HepG2 (cell line): ENCODE results near the gene BLCAP. TPM values are rescaled to one million over a fixed set of nuclear protein-coding genes. Genes with fewer than 3 reads are reported as not detected.
A peak's percentile ranks its signal among the peaks of the same experiment; 100 is the strongest.

Source experiments
- ATRX ChIP-seq: sonication (generic); formaldehyde crosslinking; IDR thresholded peaks from 2 replicates; pipeline ENCODE4 v1.4.0; 2020; ENCODE audit warnings: missing genetic modification reagents, borderline replicate concordance
- BCL6 ChIP-seq: IDR thresholded peaks from 2 replicates; pipeline ENCODE4 v1.6.1; 2016; ENCODE audit warnings: missing genetic modification reagents, missing compliant biosample characterization
- CENPT ChIP-seq: sonication (generic); formaldehyde crosslinking; IDR thresholded peaks from 2 replicates; pipeline ENCODE4 v1.8.0; 2022; ENCODE audit warnings: low read depth, mild to moderate bottlenecking, moderate library complexity, missing genetic modification reagents
- ELF4 ChIP-seq: sonication (generic); formaldehyde crosslinking; IDR thresholded peaks from 2 replicates; pipeline ENCODE4 v1.5.0; 2020; ENCODE audit warnings: missing genetic modification reagents, mild to moderate bottlenecking, moderate library complexity, borderline replicate concordance
- ERF ChIP-seq: IDR thresholded peaks from 2 replicates; pipeline ENCODE4 v1.6.1; 2018; ENCODE audit warnings: missing biosample characterization, missing genetic modification reagents
- ETV6 ChIP-seq: sonication (generic); formaldehyde crosslinking; conservative IDR thresholded peaks from 2 replicates; pipeline ENCODE4 v1.4.0; 2020; ENCODE audit warnings: missing genetic modification reagents
- GLI4 ChIP-seq: sonication (generic); formaldehyde crosslinking; IDR thresholded peaks from 2 replicates; pipeline ENCODE4 v1.5.1; 2020; ENCODE audit warnings: missing genetic modification reagents, mild to moderate bottlenecking, moderate library complexity, borderline replicate concordance
- HOXA9 ChIP-seq: sonication (generic); formaldehyde crosslinking; IDR thresholded peaks from 2 replicates; pipeline ENCODE4 v1.8.1; 2022; ENCODE audit warnings: missing genetic modification reagents, mild to moderate bottlenecking, moderate library complexity, borderline replicate concordance
- MED1 ChIP-seq: sonication (generic); formaldehyde crosslinking; IDR thresholded peaks from 2 replicates; pipeline ENCODE4 v1.4.0; 2020; ENCODE audit warnings: missing genetic modification reagents
- MIXL1 ChIP-seq: IDR thresholded peaks from 2 replicates; pipeline ENCODE4 v1.6.1; 2016
- NCOA1 ChIP-seq: sonication (generic); formaldehyde crosslinking; IDR thresholded peaks from 2 replicates; pipeline ENCODE4 v1.9.0; 2021; ENCODE audit warnings: missing genetic modification reagents
- NR2C2 ChIP-seq: sonication (generic); formaldehyde crosslinking; IDR thresholded peaks from 2 replicates; pipeline ENCODE4 v1.4.0; 2020; ENCODE audit warnings: missing genetic modification reagents, mild to moderate bottlenecking, moderate library complexity, borderline replicate concordance
- NRL ChIP-seq: sonication (generic); formaldehyde crosslinking; IDR thresholded peaks from 2 replicates; pipeline ENCODE4 v1.5.0; 2020; ENCODE audit warnings: missing genetic modification reagents, mild to moderate bottlenecking, moderate library complexity, borderline replicate concordance
- SALL1 ChIP-seq: sonication (generic); formaldehyde crosslinking; IDR thresholded peaks from 2 replicates; pipeline ENCODE4 v1.8.0; 2022; ENCODE audit warnings: mild to moderate bottlenecking, missing genetic modification reagents
- SATB2 ChIP-seq: sonication (generic); formaldehyde crosslinking; IDR thresholded peaks from 2 replicates; pipeline ENCODE4 v1.5.0; 2020; ENCODE audit warnings: missing genetic modification reagents
- SNRNP70 ChIP-seq: fragments of 200-400 bp; formaldehyde crosslinking; IDR thresholded peaks from 2 replicates; pipeline ENCODE4 v1.6.1; 2017; ENCODE audit warnings: mild to moderate bottlenecking, low read depth, low read length, moderate library complexity
- SOX13 ChIP-seq, 3 experiments: fragments of 450-650 bp in 1 of 3; sonication (generic) in 1 of 3; formaldehyde crosslinking in 1 of 3; IDR thresholded peaks in 2 of 3; conservative IDR thresholded peaks in 1 of 3; 2 replicates each; pipeline versions ENCODE4 v1.5.0 to v1.6.1; 2016 to 2020; ENCODE audit warnings: antibody characterized with exemption in 1 of 3, mild to moderate bottlenecking in 1 of 3, missing compliant biosample characterization in 1 of 3, missing genetic modification reagents in 1 of 3, moderate library complexity in 1 of 3
- SUZ12 ChIP-seq: fragments of 150-350 bp; IDR thresholded peaks from 2 replicates; pipeline ENCODE4 v1.6.1; 2014; ENCODE audit warnings: low read depth, low read length
- TARDBP ChIP-seq: sonication (generic); formaldehyde crosslinking; IDR thresholded peaks from 2 replicates; pipeline ENCODE4 v1.8.0; 2022; ENCODE audit warnings: mild to moderate bottlenecking, missing genetic modification reagents
- TCF12 ChIP-seq, 2 experiments: fragments of 450-650 bp in 1 of 2; sonication (generic) in 1 of 2; formaldehyde crosslinking in 1 of 2; IDR thresholded peaks; 2 replicates each; pipeline versions ENCODE4 v1.6.1 to v1.8.0; 2017 to 2022; ENCODE audit warnings: antibody characterized with exemption in 1 of 2, mild to moderate bottlenecking in 1 of 2, missing genetic modification reagents in 1 of 2, moderate library complexity in 1 of 2
- TCF7 ChIP-seq: sonication (generic); IDR thresholded peaks from 2 replicates; pipeline ENCODE4 v1.6.1; 2016; ENCODE audit warnings: antibody characterized with exemption, low read depth
- ZBTB7A ChIP-seq: sonication (generic); formaldehyde crosslinking; IDR thresholded peaks from 2 replicates; pipeline ENCODE4 v1.8.0; 2022; ENCODE audit warnings: mild to moderate bottlenecking, missing genetic modification reagents
- ZC3H13 ChIP-seq: sonication (generic); formaldehyde crosslinking; IDR thresholded peaks from 2 replicates; pipeline ENCODE4 v1.8.1; 2023; ENCODE audit warnings: mild to moderate bottlenecking, missing genetic modification reagents, moderate library complexity
- ZFAT ChIP-seq: sonication (generic); formaldehyde crosslinking; conservative IDR thresholded peaks from 2 replicates; pipeline ENCODE4 v1.8.1; 2023; ENCODE audit warnings: missing genetic modification reagents, inconsistent platforms
- ZNF180 ChIP-seq: sonication (generic); formaldehyde crosslinking; IDR thresholded peaks from 2 replicates; pipeline ENCODE4 v1.4.0; 2020; ENCODE audit warnings: low read depth, missing genetic modification reagents, borderline replicate concordance
- ZNF232 ChIP-seq: sonication (generic); formaldehyde crosslinking; IDR thresholded peaks from 2 replicates; pipeline ENCODE4 v1.4.0; 2020; ENCODE audit warnings: missing genetic modification reagents, borderline replicate concordance
- ZNF256 ChIP-seq: sonication (generic); formaldehyde crosslinking; conservative IDR thresholded peaks from 2 replicates; pipeline ENCODE4 v1.4.0; 2020; ENCODE audit warnings: missing genetic modification reagents
- ZNF510 ChIP-seq: sonication (generic); formaldehyde crosslinking; IDR thresholded peaks from 2 replicates; pipeline ENCODE4 v1.4.0; 2020; ENCODE audit warnings: low read depth, mild to moderate bottlenecking, missing genetic modification reagents
- ZNF563 ChIP-seq: sonication (generic); formaldehyde crosslinking; IDR thresholded peaks from 2 replicates; pipeline ENCODE4 v1.8.0; 2022; ENCODE audit warnings: mild to moderate bottlenecking, moderate library complexity, missing genetic modification reagents
- ZNF644 ChIP-seq: IDR thresholded peaks from 2 replicates; pipeline ENCODE4 v1.6.1; 2016; ENCODE audit warnings: low read depth
- ZNF792 ChIP-seq: IDR thresholded peaks from 2 replicates; pipeline ENCODE4 v1.6.1; 2016
- polyA plus RNA-seq, 8 experiments: library from polyadenylated mRNA; depleted of rRNA in 3 of 8; stranded (reverse) in 7 of 8; unstranded in 1 of 8; fragments of >200 nt; fragmentation: Illumina TruSeq in 4 of 8; extraction: Trizol in 4 of 8; gene quantifications; 2 replicates each; pipeline versions ENCODE4 v1.2.1 to v1.2.3, GENCODE V29; 2011 to 2016; ENCODE audit warnings: low read depth in 4 of 8, missing spikeins in 1 of 8, mixed read lengths in 1 of 8; ENCODE audit not compliant: insufficient read depth in 1 of 8
- total RNA-seq, 5 experiments: library from RNA; depleted of rRNA; stranded (reverse); fragments of >200 nt; fragmentation: Illumina TruSeq; extraction: Trizol; gene quantifications; 2 replicates each; pipeline ENCODE4 v1.2.3, GENCODE V29; 2016; ENCODE audit warnings: low read depth in 1 of 5
- TF ChIP-seq, protein P1 (sequence below): IDR thresholded peaks from 2 replicates; pipeline ENCODE4 v1.6.1; 2018; ENCODE audit warnings: missing genetic modification reagents, mild to moderate bottlenecking, missing compliant biosample characterization

BLCAP gene
- total and polyA plus RNA-seq, 2 of the 13 experiments (the other 11 are each of a cell fraction or from before 2014, with no cell fraction given), result 52.4 to 86.8 TPM

DNA sequence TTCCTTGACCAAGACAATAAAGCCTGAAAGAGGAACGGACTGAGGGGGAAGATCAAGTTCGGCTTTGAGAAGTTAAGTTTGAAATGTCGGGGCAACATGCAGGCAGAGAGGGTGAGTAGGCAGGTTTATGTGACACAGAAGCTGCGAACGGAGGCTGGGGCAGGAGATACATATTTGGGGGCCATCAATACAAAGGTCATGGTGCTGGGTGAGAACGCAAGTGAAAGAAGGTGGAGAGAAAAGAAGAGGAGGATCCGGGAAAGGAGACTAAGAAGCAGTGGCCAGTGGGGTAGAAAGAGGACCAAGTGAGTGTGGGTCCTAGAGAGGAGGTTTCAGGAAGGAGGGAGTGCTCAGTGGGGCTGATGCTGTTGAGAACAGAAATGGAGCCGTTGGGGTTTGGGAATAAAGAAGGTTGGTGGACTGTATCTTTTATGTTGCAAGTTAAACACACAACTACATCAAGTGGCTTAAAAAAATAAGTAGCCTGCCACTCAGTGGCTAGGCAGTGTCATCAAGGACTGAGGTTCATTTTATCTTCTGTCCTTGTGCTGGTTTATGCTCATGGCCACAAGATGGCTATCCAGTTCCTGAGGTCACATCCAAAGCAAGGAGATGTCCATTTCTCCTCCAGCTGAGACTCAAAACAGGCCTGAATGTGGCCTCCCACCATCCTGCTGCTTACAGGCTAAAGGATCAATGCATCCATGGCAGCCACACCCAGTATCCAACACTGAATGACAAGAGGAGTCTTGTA is 1.7 kb upstream of the BLCAP start (continued):
- TF ChIP-seq ZC3H13 (no peak), ZBTB7A (CRISPR knock-in tag) (no peak), ZNF792 (no peak), ELF4 (no peak), ZNF510 (no peak), ZNF256 (no peak), GLI4 (CRISPR knock-in tag) (0 out of 2 replicates have a peak, but pooled peaks have one; percentile 12), TCF12 (IDR thresholded peaks at IDR 0.05) (no peak), TCF12 (CRISPR knock-in tag; IDR thresholded peaks at IDR 0.05) (no peak), SALL1 (peak; percentile 21; the same call in 1 of the 2 replicates), ZFAT (CRISPR knock-in tag) (no peak), MED1 (CRISPR knock-in tag) (0 out of 2 replicates have a peak, but pooled peaks have one; percentile 30), NRL (CRISPR knock-in tag) (no peak), ZNF180 (CRISPR knock-in tag) (no peak), SATB2 (no peak), NCOA1 (no peak), ZNF232 (CRISPR knock-in tag) (no peak), BCL6 (CRISPR knock-in tag) (0 out of 2 replicates have a peak, but pooled peaks have one; percentile 19), SUZ12 (no peak), TCF7 (no peak), SOX13 (IDR thresholded peaks at IDR 0.05) (no peak), SOX13 (CRISPR knock-in tag; conservative IDR thresholded peaks at IDR 0.05 in 1 of 2, IDR thresholded peaks at IDR 0.05 in 1 of 2) (no peak; a peak in 1 of 4 replicates), ERF (CRISPR knock-in tag) (peak; percentile 17; the same call in 1 of the 2 replicates), NR2C2 (CRISPR knock-in tag) (peak; percentile 27; the same call in 1 of the 2 replicates), ATRX (CRISPR knock-in tag) (no peak), ZNF563 (CRISPR knock-in tag) (no peak), MIXL1 (0 out of 2 replicates have a peak, but pooled peaks have one; percentile 29), ETV6 (CRISPR knock-in tag) (no peak), CENPT (CRISPR knock-in tag) (no peak), HOXA9 (CRISPR knock-in tag) (no peak), TARDBP (0 out of 2 replicates have a peak, but pooled peaks have one; percentile 29), ZNF644 (no peak), SNRNP70 (no peak)
- TF ChIP-seq, protein P1, sequence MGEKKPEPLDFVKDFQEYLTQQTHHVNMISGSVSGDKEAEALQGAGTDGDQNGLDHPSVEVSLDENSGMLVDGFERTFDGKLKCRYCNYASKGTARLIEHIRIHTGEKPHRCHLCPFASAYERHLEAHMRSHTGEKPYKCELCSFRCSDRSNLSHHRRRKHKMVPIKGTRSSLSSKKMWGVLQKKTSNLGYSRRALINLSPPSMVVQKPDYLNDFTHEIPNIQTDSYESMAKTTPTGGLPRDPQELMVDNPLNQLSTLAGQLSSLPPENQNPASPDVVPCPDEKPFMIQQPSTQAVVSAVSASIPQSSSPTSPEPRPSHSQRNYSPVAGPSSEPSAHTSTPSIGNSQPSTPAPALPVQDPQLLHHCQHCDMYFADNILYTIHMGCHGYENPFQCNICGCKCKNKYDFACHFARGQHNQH (CRISPR knock-in tag), result 0 out of 2 replicates have a peak, but pooled peaks have one; percentile 4
